ENCODE data around the gene BCCIP. TPM values are rescaled to one million over a fixed set of nuclear protein-coding genes. Genes with fewer than 3 reads are reported as not detected.

Gene BCCIP
- total RNA-seq, result 39.4 and 56.1 TPM in 2 replicates

DNA sequence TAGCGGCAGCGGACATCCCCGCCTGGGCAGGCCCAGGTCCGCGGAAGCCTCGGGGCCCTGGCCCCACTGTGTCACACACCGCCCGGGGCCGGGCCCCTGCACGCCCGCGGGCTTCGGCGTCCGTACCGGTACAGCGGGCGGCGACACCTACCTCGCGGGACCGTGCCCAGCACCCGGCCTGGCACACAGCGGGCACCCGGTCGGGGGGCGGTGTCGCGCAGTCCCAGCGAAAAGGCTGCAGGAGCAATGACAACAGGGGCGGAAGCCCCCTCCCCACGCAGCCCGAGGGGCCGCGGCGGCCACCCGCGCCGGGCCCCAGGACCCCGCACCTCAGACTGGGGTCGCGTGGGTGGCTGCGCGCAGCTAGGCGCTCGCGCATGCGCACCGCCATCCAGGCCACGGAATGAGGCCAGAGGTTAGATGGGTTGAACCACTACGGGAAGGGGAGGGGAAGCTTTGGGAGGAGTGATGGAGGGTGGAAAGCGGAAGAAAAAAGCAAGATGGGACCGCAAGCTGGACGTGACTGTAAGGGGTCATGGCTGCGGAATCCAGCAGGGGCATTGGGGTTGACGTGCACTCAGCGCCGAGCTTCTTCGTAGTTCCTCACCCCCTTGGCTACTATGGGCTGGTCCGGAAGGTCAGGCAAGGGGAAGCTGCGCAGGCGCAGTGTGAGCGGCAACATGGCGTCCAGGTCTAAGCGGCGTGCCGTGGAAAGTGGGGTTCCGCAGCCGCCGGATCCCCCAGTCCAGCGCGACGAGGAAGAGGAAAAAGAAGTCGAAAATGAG lies at the start of gene BCCIP, which contains the start of gene UROS:
BCCIP (plus strand) TSS at position 669 of the 785 bp plus-strand sequence; CDS start at position 681, 12 bp downstream.
UROS (minus strand) TSS at position 381 of the 785 bp plus-strand sequence. CDS start 6,759 bp downstream, outside the sequence.
- H3K36me3 ChIP-seq (ENCODE audit: control insufficient read depth, insufficient read depth, low read length), result peaks cover 3% of the 10 kb centered on the region
- TF ChIP-seq, protein P1, sequence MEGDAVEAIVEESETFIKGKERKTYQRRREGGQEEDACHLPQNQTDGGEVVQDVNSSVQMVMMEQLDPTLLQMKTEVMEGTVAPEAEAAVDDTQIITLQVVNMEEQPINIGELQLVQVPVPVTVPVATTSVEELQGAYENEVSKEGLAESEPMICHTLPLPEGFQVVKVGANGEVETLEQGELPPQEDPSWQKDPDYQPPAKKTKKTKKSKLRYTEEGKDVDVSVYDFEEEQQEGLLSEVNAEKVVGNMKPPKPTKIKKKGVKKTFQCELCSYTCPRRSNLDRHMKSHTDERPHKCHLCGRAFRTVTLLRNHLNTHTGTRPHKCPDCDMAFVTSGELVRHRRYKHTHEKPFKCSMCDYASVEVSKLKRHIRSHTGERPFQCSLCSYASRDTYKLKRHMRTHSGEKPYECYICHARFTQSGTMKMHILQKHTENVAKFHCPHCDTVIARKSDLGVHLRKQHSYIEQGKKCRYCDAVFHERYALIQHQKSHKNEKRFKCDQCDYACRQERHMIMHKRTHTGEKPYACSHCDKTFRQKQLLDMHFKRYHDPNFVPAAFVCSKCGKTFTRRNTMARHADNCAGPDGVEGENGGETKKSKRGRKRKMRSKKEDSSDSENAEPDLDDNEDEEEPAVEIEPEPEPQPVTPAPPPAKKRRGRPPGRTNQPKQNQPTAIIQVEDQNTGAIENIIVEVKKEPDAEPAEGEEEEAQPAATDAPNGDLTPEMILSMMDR (IDR thresholded peaks at IDR 0.05; ENCODE audit: insufficient read depth, low read length, severe bottlenecking), result no peak
- peak within 1 kb of the TSS; percentile 77 for H3K4me3 ChIP-seq (ENCODE audit: low read depth, low read length)
- no peaks in the 10 kb centered on the region for H3K27me3 ChIP-seq (ENCODE audit: control insufficient read depth, insufficient read depth, low read length)
- FAIRE-seq, result no peak
- DNase-seq (ENCODE audit: low read depth), result peak; percentile 72

DNA sequence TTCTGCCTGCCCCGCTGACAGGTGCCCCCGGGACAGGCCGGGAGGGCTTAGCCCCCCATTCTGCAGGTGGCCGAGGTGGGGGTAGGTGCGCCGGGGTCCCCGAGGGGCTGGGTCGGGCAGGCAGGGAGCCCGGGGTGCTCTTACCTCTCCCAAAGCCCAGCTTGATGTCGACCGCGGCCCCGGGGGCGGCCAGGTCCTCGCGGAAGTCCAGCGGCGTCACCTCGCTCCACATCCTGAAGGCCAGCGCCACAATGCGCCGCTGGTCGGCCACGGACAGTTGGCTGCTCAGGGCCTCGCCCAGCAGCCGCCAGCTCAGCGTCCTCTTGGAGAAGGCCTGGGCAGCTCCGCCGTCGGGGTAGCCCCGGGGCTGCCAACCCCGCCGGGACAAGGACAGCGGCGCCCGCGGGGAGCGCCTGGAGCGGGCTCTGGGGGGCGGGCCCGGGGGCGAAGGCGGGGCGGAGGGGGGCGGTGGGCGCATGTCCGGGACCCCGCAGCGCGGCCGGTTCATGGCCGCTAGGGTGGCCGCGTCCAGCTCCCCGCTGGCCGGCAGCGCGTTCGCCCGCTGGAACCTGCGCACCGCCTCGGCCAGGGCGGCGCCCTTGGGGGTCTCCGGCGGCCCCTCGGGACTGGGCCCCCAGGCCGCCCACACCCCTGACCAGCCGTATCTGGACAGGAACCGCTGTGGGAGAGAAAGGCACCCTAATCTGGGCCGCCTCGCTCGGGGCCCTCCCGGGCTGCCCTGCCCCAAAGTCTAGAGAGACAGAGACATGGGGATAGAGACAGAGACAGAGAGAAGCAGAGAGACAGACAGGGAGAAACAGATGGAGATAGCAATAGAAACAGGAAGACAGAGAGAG lies 49.4 kb upstream of the BCCIP start:
- FAIRE-seq (no peak), DNase-seq (ENCODE audit: low read depth) (no peak)
- TF ChIP-seq, protein P1 (IDR thresholded peaks at IDR 0.05; ENCODE audit: insufficient read depth, low read length, severe bottlenecking), result no peak
- Histone ChIP-seq H3K27me3 (ENCODE audit: control insufficient read depth, insufficient read depth, low read length) (no peaks in the 10 kb centered on the region), H3K4me3 (ENCODE audit: low read depth, low read length) (no peak overlapping the region), H3K36me3 (ENCODE audit: control insufficient read depth, insufficient read depth, low read length) (no peaks in the 10 kb centered on the region)

DNA sequence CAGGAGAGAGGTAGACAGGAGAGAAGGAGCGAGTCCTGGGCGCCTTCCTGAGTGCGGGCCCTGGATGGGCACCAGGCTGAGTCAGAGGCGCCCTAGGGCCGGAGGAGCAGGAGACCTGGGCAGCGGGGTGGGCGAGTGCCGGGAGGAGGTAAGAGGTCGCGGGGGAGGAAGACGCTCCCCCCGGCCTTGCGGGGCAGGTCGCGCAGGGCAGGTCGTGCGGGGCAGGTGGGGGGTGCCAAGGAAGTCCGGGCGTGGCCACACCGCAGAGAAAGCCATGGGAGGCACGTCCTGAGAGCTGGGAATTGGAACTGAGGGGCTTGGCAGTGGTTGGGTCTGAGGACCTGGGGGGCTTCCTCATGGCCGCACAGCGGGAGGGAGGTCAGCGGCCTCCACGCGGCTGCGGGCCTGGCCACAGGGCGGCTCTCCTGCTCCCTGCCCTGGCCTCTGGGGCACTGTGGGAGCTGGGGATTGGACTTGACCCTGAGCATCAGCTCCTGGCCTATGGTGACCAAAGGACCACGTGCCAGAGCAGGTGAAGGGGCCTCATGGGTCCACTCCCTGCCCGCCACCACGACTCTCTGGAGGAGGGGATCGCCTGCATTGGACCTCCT lies 48.7 kb upstream of the BCCIP start:
- FAIRE-seq (no peak), DNase-seq (ENCODE audit: low read depth) (no peak)
- Histone ChIP-seq H3K27me3 (ENCODE audit: control insufficient read depth, insufficient read depth, low read length) (no peaks in the 10 kb centered on the region), H3K4me3 (ENCODE audit: low read depth, low read length) (no peak overlapping the region), H3K36me3 (ENCODE audit: control insufficient read depth, insufficient read depth, low read length) (no peaks in the 10 kb centered on the region)
- TF ChIP-seq, protein P1 (IDR thresholded peaks at IDR 0.05; ENCODE audit: insufficient read depth, low read length, severe bottlenecking), result no peak

DNA sequence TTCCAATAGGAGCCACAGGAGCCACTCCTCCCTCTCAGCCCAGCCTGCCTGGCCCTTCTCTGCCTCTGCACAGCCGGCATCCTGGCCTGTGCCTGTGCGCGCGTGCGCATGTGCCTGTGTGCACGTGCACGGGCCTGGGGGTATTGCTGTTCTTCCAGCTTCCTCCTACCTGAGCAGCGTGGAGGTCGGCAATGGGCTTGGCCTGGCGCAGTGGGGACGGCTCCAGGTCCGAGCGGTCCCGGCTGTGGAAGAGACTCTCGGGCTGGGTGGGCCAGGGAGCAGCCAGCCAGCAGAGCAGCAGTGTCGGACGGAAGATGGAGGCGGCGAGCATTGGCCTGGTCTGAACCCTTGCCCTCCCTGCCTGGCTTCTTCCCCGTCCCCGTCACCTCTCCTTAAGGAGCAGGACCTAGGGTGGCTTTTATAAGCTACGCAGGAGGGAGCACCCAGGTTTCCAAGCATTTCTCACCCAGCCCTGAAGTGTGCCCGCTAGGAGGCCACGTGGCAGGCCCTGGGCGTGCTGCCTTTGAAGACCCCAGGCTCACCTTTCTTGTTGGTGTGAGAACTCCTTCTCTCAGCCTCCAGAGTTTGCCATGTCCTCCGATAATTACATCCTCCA lies 47.7 kb upstream of the BCCIP start, which contains the start of gene MMP21:
MMP21 (minus strand) TSS at position 331 of the 616 bp plus-strand sequence; CDS start at position 331, 0 bp downstream.
- H3K4me3 ChIP-seq (ENCODE audit: low read depth, low read length), result no peak within 1 kb of the TSS
- FAIRE-seq (no peak), DNase-seq (ENCODE audit: low read depth) (no peak)
- TF ChIP-seq, protein P1 (IDR thresholded peaks at IDR 0.05; ENCODE audit: insufficient read depth, low read length, severe bottlenecking), result no peak
- H3K27me3 ChIP-seq (ENCODE audit: control insufficient read depth, insufficient read depth, low read length), result no peaks in the 10 kb centered on the region
- H3K36me3 ChIP-seq (ENCODE audit: control insufficient read depth, insufficient read depth, low read length), result no peaks in the 10 kb centered on the region

DNA sequence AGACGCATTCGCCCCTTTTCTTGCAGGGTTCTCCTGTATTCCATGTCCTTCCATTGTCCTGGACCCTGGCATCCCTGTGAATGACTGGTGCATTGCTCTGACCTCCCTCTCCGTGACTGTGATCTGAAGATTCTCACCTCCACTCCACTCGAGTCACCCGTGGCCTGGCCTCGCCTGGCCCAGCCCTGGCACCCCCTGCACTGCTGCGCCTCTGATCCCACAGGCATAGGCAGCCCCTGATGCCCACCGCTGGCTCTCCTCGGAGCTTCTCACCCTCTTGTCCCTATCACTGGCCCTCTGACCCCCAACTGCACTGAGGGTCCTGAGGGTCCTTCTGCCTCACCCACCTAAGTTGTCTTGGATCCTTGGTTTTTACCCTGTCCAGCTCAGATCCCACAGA lies 45.5 kb upstream of the BCCIP start:
- DNase-seq (ENCODE audit: low read depth) (no peak), FAIRE-seq (no peak)
- Histone ChIP-seq H3K27me3 (ENCODE audit: control insufficient read depth, insufficient read depth, low read length) (no peaks in the 10 kb centered on the region), H3K36me3 (ENCODE audit: control insufficient read depth, insufficient read depth, low read length) (no peaks in the 10 kb centered on the region), H3K4me3 (ENCODE audit: low read depth, low read length) (no peak overlapping the region)
- TF ChIP-seq, protein P1 (IDR thresholded peaks at IDR 0.05; ENCODE audit: insufficient read depth, low read length, severe bottlenecking), result no peak

Data from bronchial epithelial cell (primary cell).